Fibroblast of skin of left biceps (primary cell): Measurements from ENCODE around the gene ZDHHC14.
"Not testable (repeated sequence)": the region's sequence is repeated elsewhere in the genome, so short reads cannot be mapped to it uniquely, and the experiment has no call there.

Experiments used
- DNase-seq, 2 experiments: peaks; one replicate each; pipeline ENCODE4 v3.0.0-alpha.2; 2013; ENCODE audit warnings: low read depth in 2 of 2

ZDHHC14 gene

DNA sequence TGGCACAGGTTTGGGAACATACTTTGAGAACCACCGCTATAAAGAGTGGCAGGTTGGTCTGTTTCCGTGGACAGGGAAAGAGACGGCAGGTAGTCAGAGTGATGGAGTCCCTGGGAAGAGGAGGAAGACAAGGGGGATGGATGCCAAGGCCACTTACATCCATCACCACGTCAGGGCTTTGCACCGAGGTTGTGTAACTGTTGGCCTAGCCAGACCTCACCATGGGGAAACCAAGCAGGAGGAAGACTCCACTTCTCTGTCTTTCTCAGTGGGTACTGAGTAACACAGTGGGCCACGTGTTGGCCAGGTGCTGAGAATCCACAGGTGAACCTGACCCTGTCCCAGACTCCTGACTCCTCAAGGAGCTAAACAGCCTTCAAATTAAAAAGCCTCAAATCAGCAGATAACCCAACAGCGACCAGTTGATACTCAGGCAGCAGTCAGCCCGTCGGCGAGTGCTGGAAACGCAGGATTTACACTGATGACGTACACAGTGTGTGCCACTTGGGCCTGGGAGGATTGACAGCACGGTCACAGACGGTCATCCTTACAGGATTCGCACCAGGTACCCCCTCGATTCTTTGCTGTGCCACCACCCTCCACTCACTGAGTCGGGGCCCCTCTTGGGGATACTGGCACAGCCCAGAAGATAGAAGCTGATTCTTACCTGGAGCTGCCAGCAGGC lies 307.4 kb downstream of the ZDHHC14 start:
- no peak for DNase-seq

DNA sequence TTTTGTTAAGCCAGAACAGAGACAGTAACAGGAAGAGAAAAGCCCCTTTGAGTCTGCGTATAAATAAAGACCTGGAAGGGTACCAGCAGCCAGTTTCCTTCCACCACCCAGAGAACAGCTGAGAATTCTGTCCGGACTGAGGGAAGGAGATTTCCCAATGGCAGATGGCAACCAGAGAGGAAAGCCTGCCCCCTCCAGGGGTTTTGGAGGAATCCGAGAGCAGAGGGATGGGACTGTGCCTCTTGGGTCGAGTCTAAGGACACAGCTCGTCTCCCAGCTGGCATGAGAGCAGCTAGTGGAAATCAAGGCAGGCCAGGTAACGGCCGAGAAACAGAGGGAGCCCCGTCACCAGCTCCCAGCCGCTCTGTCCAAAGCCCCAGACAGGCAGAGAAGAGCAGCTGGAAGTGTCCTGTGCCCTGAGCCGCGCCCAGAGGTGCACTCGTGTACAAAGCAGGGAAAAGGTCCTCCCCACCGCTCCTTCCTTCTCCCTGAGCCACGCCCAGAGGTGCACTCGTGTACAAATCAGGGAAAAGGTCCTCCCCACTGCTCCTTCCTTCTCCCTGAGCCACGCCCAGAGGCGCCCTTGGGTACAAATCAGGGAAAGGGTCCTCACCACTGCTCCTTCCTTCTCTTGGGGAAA lies 308.1 kb downstream of the ZDHHC14 start:
- no peak for DNase-seq

DNA sequence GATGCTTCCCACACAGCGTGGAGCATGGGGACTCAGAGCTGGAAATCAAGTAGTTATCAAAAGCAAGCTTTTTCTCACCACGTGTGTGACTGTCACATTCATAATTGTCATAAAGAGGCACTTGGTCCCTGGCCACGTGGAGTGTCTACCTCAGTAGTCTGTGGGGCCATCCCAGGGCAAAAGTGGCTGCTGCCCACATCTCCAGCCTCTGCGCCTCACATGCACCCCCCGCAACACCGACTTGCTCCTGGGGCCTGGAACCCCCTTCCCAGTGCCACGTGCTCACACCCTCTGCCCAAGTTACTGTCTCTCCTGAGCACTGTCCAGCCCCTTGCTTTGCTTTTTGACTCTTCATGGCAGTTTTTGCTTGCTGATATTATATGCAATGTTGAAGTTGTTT lies 308.9 kb downstream of the ZDHHC14 start:
- DNase-seq, result no peak

DNA sequence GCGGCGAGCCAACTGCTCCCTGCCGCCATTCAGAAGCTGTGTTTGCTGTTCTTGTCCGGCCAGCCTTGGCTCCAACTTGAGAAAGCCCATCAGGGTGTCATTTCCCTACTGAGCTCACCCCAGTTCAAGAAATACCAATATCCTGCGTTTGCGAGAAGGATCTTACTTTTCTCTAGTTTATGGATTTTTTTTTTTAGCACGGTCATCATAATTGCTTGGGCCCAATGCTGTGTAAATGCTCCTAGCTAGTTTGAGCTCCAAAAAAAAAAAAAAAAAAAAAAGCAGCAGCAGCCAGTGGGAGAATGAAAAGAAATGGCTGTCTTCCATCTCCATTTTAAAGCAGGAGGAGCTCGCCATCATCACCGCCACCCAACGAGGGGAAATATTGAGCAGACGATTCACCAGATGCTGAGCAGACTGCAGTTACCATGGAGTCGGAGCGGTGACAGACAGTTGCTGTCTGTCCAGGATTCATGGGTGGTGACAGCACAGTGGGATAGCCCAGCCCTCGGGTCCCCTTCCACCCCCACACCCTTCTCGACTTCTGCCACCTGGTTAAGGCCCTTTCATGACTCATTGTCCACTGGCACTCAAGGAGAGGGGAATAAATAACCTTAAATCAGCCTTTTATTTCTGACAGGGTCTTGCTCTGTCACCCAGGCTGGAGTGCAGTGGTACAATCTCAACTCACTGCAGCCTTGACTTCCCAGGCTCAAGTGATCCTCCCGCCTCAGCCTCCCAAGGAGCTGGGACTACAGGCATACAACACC lies 309.6 kb downstream of the ZDHHC14 start:
- DNase-seq, result no peak

DNA sequence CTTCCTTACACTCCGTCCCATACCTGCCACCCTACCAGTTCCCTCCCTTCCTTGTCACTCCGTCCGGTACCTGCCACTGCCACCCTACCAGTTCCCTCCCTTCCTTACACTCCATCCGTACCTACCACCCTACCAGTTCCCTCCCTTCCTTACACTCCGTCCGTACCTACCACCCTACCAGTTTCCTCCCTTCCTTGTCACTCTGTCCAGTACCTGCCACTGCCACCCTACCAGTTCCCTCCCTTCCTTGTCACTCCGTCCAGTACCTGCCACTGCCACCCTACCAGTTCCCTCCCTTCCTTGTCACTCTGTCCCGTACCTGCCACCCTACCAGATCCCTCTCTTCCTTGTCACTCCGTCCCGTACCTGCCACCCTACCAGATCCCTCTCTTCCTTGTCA lies 310.6 kb downstream of the ZDHHC14 start:
- DNase-seq, result not testable (repeated sequence)

DNA sequence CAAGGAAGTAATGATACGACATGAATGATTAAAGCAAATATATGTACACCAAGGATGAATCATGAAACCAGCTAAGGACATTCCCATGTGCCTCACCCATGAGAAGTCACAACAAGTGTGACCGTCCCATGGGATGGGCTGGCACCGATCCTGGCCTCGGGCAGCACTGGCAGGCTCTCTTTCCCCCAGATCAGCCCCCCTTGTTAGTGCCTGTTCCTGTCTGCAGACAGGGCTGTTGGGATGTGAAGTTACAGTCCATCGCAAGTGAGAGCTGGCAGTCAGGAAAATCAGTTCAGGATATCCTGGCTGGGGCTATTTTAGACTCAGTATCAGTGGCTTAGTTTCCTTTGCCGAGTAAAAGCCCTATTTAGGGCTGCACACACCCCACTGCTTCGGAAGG lies 312.9 kb downstream of the ZDHHC14 start:
- no peak for DNase-seq

DNA sequence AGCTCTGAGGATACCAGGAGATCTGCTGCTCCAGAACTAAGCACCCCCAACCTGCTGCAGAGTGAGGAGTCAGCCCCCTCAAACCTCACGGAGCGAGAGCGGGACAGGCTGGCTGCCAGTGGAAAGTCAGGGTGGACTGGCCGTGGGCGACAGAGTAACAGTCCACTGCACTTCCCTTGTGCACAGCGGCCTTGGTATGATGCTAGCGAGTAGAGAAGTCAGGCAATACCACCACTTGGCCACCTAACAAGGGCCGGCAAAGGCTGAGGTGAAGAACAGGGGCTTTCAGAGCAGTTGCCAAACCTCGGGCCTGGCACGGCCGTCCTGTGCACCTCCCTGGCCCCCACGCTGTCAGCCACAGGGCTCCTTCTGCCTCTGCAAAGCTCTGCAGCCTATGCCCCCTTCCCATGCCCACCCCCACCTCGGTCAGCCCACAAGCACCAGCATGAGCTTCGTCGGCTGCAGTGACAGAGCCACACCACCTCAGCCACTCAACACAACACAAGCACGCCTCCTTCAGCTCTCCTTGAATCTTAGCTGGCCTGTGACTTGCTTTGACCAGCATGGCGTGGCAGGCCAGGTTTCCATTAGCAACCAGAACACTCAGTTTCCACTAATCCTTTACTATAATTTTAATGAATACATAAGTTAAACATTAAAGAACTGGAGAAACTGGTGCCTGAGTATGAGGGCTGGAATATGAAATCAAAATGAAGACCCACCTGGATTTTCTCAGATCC lies 314.5 kb downstream of the ZDHHC14 start:
- DNase-seq, result no peak

DNA sequence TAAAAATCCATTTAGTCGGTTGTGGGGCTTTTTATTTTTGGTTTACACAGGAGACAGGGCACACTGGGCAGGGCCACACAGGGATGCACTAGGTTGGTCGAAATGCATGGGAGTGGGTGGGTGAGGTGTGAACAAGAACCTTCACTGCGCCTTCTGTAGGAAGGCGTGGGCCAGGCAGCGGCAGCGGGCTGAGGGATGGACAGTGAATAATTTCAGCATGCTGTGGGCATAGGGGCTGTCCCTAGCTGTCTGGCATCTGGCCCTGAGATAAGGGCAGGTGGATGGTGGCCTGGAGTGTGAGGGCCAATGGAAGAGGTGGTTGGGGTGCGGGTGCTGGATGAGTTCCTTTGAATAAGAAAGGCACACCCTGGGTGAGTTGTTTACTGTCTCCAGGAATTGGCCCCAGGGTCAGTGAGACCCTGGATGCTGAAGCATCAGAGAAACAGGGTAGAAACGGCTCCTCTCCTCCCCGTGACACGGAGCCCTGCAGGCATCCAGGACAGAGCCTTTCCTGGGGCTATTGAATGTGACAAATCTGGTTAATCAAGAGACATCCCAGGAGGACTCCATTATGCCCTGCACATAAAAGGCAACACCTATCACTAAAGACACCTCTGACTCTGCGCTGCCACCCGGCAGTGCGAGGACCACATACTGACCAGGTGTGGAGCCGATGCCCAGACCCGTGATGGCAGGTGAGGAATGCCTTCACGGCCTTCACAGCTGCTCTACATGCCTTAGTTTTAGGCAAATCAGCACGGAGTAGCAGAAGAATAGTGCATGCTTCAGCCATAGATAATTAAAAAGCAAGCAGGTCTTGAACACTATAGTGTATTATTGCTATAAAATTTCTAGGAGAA lies 319.0 kb downstream of the ZDHHC14 start:
- no peak for DNase-seq

DNA sequence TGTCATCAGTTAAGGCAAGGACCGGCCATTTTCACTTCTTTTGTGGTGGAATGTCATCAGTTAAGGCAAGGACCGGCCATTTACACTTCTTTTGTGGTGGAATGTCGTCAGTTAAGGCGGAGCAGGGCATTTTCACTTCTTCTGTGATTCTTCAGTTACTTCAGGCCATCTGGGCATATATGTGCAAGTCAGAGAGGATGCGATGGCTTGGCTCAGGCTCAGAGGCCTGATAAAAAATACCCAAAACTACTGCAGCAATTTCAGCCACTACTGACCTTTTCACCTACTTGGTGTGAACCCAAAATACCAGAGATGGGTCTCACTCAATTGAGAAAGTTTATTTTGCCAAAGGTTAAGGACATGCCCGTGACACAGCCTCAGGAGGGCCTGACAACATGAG lies 325.4 kb downstream of the ZDHHC14 start:
- DNase-seq, result not testable (repeated sequence)

DNA sequence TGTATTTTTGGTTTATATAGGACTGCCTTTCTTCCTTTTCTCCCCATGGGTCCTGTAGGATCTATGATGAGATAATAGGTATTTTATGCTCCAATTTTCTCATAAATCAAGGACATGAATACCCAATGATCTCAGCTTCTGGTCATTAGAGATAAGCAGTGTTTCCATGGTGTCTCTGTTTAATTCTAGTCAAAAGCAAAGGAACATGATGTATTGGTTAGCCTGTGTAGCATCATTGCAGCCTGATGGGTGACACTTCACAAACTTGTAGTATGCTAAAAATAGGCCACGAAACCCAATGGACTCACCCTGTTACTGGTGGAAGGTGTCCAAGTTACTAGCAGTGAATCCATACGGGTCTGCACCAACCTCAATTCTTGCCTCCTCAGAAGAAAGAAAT lies 325.9 kb downstream of the ZDHHC14 start:
- no peak for DNase-seq

DNA sequence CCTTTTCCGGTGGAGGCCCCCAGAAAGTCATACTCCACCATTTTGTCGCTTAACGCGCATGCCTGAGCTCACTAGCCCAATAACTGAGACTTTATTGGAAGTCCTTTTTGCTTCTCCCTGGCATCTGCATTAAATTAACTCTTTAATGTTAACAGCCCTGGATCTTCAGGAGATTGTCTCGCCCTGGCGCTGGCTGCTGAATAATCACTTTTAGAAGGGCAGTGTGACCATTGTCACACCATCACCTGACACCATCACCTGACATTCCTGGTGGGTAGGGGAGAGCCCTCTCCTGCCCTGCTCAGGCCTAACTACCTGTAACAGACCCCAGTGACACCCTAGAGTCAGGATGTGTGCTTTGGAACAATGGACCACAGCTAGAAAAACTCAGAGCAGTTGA lies 326.6 kb downstream of the ZDHHC14 start:
- DNase-seq, result no peak

DNA sequence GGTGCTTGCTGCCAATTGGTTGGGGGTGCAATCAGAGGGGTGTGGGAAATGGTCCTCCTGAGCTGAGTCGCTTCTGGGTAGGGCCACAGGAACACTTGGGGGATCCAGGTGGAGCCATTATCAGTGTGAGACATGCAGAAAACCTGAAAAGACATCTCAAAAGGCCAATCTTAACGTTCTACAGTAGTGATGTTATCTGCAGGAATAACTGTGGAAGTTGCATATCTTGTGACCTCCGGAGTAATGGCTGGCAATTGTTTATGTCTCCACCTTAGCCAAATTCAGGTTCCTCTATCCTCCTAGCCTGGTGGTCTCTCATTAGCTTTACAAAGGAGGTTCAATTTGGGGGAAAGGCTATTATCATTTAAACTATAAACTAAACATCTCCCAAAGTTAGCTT lies 327.2 kb downstream of the ZDHHC14 start:
- DNase-seq, result no peak

DNA sequence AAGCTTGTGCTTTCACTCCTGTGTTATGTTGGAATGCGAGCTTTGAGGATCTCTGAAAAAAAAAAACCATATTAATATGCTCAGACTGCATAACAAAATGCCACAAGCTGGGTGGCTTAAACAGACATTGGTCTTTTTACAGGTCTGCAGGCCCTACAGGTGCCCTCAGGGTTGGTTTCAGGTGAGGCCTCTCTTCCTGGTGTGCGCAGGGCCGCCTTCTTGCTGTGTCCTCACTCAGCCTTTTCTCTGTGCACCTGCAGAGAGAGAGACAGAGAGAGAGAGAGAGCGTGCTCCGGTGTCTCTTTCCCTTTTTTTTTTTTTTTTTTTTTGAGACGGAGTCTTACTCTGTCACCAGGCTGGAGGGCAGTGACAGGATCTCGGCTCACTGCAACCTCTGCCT lies 327.9 kb downstream of the ZDHHC14 start:
- DNase-seq, result no peak

DNA sequence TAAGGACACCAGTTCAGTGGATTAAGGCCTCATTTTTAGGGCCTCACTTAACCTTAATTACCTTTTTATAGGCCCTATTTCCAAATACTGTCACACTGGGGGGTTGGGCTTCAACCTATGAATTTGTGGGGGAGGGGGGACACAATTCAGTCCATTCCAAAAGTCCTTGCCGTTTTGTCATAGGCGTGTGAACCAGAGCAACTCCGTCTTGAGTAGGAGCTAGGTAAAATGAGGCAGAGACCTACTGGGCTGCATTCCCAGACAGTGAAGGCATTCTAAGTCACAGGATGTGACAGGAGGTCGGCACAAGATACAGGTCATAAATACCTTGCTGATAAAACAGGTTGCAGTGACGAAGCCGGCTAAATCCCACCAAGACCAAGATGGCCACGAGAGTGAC lies 328.6 kb downstream of the ZDHHC14 start:
- DNase-seq, result no peak

DNA sequence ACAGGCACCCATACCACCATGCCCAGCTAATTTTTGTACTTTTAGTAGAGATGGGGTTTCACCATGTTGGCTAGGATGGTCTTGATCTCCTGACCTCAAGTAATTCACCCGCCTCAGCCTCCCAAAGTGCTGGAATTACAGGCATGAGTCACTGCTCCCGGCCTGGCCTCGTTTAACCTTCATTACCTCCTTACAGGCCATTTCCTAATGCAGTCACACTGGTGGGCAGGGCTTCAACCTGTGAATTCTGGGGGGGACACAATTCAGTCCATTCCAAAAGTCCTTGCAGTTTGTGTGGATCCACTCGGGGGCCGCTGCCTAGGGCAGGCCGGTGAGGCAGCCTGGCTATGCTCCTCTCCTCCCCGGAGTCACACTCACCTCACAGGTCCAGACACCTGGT lies 329.6 kb downstream of the ZDHHC14 start:
- no peak for DNase-seq

DNA sequence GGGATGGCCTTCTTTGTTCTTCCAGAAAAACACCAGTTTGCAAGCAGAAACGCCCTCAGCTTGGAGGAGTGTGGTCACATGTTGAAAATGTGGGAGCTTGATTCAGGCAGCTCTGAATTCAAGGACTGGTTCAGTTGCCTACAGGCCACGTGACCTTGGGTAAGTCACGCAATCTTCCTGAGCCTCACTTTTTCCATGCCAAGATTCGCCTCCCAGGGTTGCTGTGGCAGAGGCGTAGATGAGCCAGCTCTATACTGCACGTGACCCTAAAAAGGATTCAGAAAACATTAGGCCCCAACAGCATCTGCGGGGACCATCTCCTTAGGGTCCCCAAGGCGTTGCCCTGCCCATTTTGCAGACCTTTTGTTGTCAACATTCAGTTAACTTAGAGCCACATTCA lies 330.1 kb downstream of the ZDHHC14 start:
- DNase-seq, result no peak

DNA sequence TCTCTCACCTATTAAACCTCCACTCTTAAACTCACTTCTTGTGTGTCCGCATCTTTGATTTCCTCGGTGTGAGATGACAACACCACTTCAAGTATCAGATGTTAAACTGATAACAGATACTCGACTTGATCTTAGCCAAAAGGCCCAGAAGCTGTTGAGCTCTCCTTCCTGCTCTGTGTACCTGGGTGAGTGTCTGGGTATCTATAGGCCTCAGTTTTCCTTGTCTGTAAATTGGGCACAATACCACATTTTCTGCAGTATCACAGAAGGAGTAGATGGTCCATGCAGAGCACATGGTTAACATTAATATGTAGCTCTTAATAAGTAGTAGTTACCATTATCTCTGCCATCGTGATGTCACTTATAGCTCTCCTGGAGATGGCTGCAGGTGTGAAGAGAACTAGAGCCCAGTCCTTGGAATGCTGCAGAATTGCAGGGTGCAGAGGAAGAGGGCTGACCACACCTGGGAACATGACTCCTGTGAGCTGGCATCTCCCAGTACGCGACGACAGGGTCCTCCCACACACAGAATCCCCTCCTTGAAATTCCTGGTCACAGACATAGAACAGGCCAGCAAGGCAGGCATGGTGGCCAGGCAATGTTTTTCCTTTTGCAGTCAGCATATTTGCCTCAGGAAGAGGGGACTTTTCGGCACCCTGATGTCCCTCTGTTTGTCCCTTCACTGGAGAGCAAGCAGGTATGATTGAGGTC lies 331.8 kb downstream of the ZDHHC14 start:
- DNase-seq, result no peak

DNA sequence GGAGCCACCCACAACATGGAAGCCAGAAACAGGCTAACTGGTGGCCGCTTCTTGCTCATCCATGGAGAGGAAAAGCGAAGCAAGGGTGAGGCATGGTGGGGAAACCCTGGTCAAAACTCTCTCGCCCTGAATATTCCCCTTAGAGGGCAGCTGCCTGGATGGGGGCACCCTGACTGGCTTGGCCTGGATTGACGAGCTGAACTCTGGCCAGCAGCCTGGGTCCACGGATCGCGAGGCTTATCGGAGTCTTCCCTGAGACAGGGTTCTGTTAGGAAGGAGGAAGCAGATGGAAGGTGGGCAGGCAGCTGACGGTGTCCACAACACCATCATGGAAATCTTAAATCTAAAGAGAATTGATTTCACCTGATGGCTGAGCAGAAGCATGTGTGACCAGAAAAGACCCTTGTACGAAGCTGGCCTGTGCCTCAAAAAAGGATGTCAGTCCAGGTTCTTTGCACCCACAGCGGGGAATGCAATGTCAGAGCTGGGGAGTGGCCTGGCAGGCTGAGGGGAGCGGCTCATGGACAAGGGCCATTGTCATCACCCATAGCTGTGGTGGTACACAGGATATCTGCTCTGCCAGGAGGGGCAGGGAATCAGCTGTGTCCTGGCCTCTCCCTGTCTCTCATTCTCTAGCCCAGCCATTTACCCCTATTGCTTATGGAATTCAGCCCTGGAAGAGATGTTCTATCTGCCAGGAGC lies 332.6 kb downstream of the ZDHHC14 start:
- no peak for DNase-seq

DNA sequence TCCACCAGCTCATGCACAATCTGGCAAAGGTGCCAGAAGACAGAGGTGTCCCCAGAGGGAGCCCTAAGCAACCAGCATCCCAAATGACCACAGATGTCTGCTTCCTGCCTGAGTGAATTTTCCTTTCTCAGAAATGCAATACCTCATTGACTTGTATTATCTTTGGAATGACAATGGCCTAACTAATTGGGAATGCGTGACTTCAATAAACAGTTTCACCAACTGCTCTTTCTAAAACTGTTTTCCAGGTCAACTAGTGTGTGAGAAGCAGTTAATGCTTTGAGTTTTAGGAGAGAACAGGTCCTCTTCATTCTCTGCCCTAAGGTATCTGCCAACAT lies 333.1 kb downstream of the ZDHHC14 start:
- DNase-seq, result peak; percentile 13

DNA sequence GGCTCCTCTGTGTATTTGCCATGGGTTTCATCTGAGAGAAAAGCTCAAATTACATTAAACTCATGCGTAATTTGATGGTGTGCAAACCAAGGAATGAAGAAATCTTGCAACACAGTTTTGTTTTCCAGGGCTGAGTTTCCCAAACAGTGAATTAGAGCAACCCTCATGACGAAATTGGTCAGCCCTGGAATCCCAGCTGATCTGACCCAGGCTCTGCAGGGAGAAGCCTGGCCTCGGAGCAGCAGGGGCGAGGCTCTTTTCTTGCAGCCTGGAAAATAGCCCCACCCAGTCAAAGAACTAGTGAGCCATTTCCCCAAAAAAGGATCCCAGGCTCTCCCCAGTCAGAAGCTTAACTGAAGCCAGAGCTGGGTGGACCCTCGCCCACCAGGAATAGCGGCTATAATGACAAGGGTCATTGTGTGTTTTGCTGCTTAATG lies 334.8 kb downstream of the ZDHHC14 start:
- DNase-seq, result peak; percentile 81 to 86
